HG03460 (cell line): Measurements from ENCODE around the gene TESMIN.

Source experiments
- ATAC-seq: cut with Tn5 transposase; IDR thresholded peaks from one replicate; pipeline ENCODE4 v1.9.1; 2021; ENCODE audit not compliant: unreplicated experiment

TESMIN gene

GRCh38 chr11:68684385-68685356 lies 66.6 kb downstream of the TESMIN start, which contains the start of gene GAL:
Gene GAL, plus strand, starts transcription at chr11:68684544. Its CDS starts 380 bp downstream, at chr11:68684924.
- ATAC-seq = no peak

- ATAC-seq = no peak
Measured at GRCh38 chr11:68683536-68684384, 67.6 kb downstream of the TESMIN start.

- ATAC-seq = no peak
Measured at GRCh38 chr11:68683121-68683520, 68.2 kb downstream of the TESMIN start.

- no peak for ATAC-seq
Measured at GRCh38 chr11:68682531-68682961, 68.8 kb downstream of the TESMIN start.

- no peak for ATAC-seq
Measured at GRCh38 chr11:68680541-68681231, 70.6 kb downstream of the TESMIN start.

GRCh38 chr11:68678031-68678441 lies 73.3 kb downstream of the TESMIN start:
- no peak for ATAC-seq

GRCh38 chr11:68677432-68677831 lies 73.9 kb downstream of the TESMIN start:
- ATAC-seq = no peak

- no peak for ATAC-seq
Measured at GRCh38 chr11:68674461-68674860, 76.9 kb downstream of the TESMIN start.

- ATAC-seq = no peak
Measured at GRCh38 chr11:68673991-68674390, 77.3 kb downstream of the TESMIN start.

- ATAC-seq = no peak
Measured at GRCh38 chr11:68673306-68673945, 77.9 kb downstream of the TESMIN start.

GRCh38 chr11:68670208-68670992 lies 80.9 kb downstream of the TESMIN start:
- no peak for ATAC-seq

GRCh38 chr11:68669301-68670090 lies 81.8 kb downstream of the TESMIN start:
- no peak for ATAC-seq

- ATAC-seq = no peak
Measured at GRCh38 chr11:68667511-68668500, 83.5 kb downstream of the TESMIN start.

GRCh38 chr11:68666849-68667248 lies 84.5 kb downstream of the TESMIN start:
- no peak for ATAC-seq

GRCh38 chr11:68665436-68665835 lies 85.9 kb downstream of the TESMIN start:
- ATAC-seq = no peak

- ATAC-seq = no peak
Measured at GRCh38 chr11:68664906-68665305, 86.4 kb downstream of the TESMIN start.

- ATAC-seq = no peak
Measured at GRCh38 chr11:68664141-68664540, 87.2 kb downstream of the TESMIN start.
